H1 (cell line): ENCODE results near the gene CBFA2T2. TPM values are rescaled to one million over a fixed set of nuclear protein-coding genes. Genes with fewer than 3 reads are reported as not detected.

Experiments
- polyA plus RNA-seq, 7 experiments: library from polyadenylated mRNA; depleted of rRNA in 3 of 7; stranded (reverse) in 5 of 7; unstranded in 2 of 7; fragments of >200 nt in 5 of 7; fragments of 200-250 nt in 2 of 7; gene quantifications; 1 replicate in 5 of 7; 2 replicates in 1 of 7; 4 replicates in 1 of 7; pipeline versions ENCODE4 v1.2.1 to v1.2.3, GENCODE V29; 2011 to 2013; ENCODE audit warnings: missing spikeins in 2 of 7, mixed read lengths in 2 of 7
- total RNA-seq: library from RNA; stranded (reverse); fragmentation: NEBNext Ultra II Directional; extraction: Animal tissue kit (Norgen Biotek cat#: 25700); gene quantifications from 2 replicates; pipeline ENCODE4 v1.2.1, GENCODE V29; 2021
- TF ChIP-seq, protein P1 (sequence below): IDR thresholded peaks from 2 replicates; pipeline ENCODE4 v1.6.1; 2012; ENCODE audit warnings: low read length, inconsistent platforms

The CBFA2T2 gene
- total and polyA plus RNA-seq, 2 of the 8 experiments (the other 6 are each of a cell fraction or from before 2014, with no cell fraction given) = 11.6 to 12.9 TPM

GRCh38 chr20:33568378-33568777 lies 78.5 kb downstream of the CBFA2T2 start (continued):
- TF ChIP-seq, protein P1, sequence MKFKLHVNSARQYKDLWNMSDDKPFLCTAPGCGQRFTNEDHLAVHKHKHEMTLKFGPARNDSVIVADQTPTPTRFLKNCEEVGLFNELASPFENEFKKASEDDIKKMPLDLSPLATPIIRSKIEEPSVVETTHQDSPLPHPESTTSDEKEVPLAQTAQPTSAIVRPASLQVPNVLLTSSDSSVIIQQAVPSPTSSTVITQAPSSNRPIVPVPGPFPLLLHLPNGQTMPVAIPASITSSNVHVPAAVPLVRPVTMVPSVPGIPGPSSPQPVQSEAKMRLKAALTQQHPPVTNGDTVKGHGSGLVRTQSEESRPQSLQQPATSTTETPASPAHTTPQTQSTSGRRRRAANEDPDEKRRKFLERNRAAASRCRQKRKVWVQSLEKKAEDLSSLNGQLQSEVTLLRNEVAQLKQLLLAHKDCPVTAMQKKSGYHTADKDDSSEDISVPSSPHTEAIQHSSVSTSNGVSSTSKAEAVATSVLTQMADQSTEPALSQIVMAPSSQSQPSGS = 0 out of 2 replicates have a peak, but pooled peaks have one; percentile 34
